Ascending aorta (tissue), 2 donors: ENCODE results near the gene DLL4. TPM values are rescaled to one million over a fixed set of nuclear protein-coding genes. Genes with fewer than 3 reads are reported as not detected.

Experiments used
- DNase-seq, 2 donors: peaks; one replicate each; pipeline ENCODE4 v3.0.0-alpha.2; 2019; ENCODE audit warnings: low spot score in 2 of 2
- H3K27ac ChIP-seq, 2 donors: fragments of 200-600 bp; sonication (generic); one replicate each; pipeline ENCODE4 v1.5.1; 2016 to 2017; ENCODE audit warnings: mild to moderate bottlenecking in 1 of 2
- H3K27me3 ChIP-seq: fragments of 200-600 bp; sonication (generic); one replicate; pipeline ENCODE4 v1.5.1; 2017
- H3K36me3 ChIP-seq, 2 donors: fragments of 200-600 bp; sonication (generic); one replicate each; pipeline ENCODE4 v1.5.1; 2016
- H3K4me1 ChIP-seq, 2 donors: fragments of 200-600 bp; sonication (generic); one replicate each; pipeline ENCODE4 v1.5.1; 2016 to 2017; ENCODE audit warnings: mild to moderate bottlenecking in 1 of 2
- H3K4me3 ChIP-seq, 2 donors: fragments of 200-600 bp; sonication (generic); one replicate each; pipeline ENCODE4 v1.5.1; 2016 to 2017; ENCODE audit warnings: mild to moderate bottlenecking in 1 of 2
- H3K9me3 ChIP-seq, 2 donors: fragments of 200-600 bp; sonication (generic); one replicate each; pipeline ENCODE4 v1.5.1; 2016
- intact Hi-C: fragments of 100-400 bp; cut with DNase I; formaldehyde crosslinking; loops from one replicate; pipeline ENCODE4 v1.15.1; 2023
- total RNA-seq: library from RNA; depleted of rRNA; stranded (reverse); fragments of >200 nt; gene quantifications from one replicate; pipeline ENCODE4 v1.1.0, GENCODE V29; 2016
- TF ChIP-seq, protein P1 (sequence below), 3 experiments: fragments of 200-600 bp in 2 of 3; fragments of 450-650 bp in 1 of 3; sonication (generic) in 2 of 3; IDR thresholded peaks; one replicate each; pipeline ENCODE4 v1.5.1; 2016 to 2019; ENCODE audit warnings: antibody characterized with exemption in 3 of 3, mild to moderate bottlenecking in 1 of 3, moderate library complexity in 1 of 3

DLL4 gene
- total RNA-seq, 1 donor from 2014 or later: 30.2 TPM

DNA sequence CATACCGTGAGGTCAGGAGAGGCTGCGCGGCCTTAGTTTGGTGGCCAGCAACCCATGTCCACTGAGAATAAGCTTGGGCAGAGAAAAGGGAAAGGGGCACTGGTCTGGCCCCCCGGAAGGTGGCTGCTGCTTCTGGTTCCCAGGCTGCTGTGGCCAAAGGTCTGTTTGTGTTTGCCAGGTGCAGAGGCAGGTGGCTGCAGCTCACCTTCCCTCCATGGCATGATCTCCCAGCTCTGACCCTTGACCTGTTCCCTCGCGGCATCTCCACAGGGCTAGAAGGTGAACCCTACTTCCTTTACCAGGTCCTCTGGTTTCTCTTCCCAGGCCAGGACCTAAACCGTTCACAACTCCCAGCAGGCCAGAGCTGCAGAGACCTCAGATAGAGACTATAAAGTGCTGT lies 21.0 kb upstream of the DLL4 start:
- intact Hi-C loops: loop anchor here (5.0 kb wide), 1 partner anchor 424 kb away; the partner anchor contains the start of genes NUSAP1 and OIP5

DNA sequence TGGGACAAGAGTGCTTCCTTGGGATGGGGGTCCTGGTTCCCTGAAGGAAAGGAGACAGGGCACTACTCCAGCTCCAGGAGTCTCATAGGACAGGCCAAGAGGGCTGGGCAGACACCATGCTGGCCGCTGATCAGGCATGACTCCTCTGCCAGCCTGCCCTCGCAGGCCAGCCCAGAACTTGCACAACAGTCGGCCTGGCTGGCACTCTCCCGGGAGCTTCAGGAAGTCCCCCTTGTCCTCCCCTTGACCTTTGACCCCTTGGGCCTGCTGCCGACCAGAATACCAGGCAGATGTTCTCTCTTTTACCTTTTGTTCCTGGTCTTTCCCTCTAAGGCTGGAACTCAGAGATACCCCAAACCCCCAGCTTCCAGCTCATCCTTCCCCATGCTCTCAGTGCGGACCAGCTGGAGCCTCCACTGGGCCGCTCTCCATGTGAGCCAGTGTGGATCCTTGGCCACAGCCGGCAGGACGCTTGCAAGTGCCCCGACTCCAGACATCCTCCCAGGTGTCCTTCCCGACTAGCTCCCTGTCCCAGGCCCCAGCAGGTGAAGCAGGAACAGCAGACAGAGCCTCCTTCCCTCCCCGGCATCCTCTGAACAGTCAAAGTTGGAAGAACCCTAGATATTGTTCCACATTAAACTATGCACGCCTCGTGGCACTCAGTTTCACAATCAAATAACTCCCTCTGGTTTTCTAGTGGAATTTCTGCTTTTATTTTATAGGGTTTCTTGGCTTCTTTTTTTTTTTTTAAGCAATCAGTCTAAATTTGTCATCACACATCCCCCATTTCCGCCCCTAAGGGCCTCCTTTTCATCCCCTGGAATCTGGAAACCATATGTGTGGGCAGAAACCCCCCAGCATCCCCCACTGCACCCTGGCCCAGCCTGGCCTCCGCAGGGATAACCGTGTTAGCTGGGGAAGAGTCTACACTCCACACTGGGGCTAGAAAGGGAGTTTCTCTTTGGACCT lies 19.2 kb upstream of the DLL4 start:
- Histone ChIP-seq H3K27me3 (no peaks in the 10 kb centered on the region), H3K4me3 (no peak overlapping the region), H3K4me1 (peaks cover 19% of the 10 kb centered on the region in 2 donors), H3K36me3 (no peaks in the 10 kb centered on the region), H3K27ac (no peak overlapping the region), H3K9me3 (no peaks in the 10 kb centered on the region)
- TF ChIP-seq, protein P1, sequence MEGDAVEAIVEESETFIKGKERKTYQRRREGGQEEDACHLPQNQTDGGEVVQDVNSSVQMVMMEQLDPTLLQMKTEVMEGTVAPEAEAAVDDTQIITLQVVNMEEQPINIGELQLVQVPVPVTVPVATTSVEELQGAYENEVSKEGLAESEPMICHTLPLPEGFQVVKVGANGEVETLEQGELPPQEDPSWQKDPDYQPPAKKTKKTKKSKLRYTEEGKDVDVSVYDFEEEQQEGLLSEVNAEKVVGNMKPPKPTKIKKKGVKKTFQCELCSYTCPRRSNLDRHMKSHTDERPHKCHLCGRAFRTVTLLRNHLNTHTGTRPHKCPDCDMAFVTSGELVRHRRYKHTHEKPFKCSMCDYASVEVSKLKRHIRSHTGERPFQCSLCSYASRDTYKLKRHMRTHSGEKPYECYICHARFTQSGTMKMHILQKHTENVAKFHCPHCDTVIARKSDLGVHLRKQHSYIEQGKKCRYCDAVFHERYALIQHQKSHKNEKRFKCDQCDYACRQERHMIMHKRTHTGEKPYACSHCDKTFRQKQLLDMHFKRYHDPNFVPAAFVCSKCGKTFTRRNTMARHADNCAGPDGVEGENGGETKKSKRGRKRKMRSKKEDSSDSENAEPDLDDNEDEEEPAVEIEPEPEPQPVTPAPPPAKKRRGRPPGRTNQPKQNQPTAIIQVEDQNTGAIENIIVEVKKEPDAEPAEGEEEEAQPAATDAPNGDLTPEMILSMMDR (IDR thresholded peaks at IDR 0.05): no peak
- DNase-seq: no peak
- intact Hi-C loops: loop anchor here (5.0 kb wide), 1 partner anchor 422 kb away; the partner anchor contains the start of genes NUSAP1 and OIP5

More for the DNA sequence above, 21.0 kb upstream of the DLL4 start:
- Histone ChIP-seq H3K9me3 (no peaks in the 10 kb centered on the region), H3K36me3 (peaks cover 6 to 8% of the 10 kb centered on the region in 2 donors), H3K4me3 (no peak overlapping the region), H3K4me1 (peaks cover 19 to 24% of the 10 kb centered on the region in 2 donors), H3K27me3 (no peaks in the 10 kb centered on the region), H3K27ac (peak overlapping the region; percentile 6 to 96)
- TF ChIP-seq, protein P1 (IDR thresholded peaks at IDR 0.05): no peak
- DNase-seq: no peak

DNA sequence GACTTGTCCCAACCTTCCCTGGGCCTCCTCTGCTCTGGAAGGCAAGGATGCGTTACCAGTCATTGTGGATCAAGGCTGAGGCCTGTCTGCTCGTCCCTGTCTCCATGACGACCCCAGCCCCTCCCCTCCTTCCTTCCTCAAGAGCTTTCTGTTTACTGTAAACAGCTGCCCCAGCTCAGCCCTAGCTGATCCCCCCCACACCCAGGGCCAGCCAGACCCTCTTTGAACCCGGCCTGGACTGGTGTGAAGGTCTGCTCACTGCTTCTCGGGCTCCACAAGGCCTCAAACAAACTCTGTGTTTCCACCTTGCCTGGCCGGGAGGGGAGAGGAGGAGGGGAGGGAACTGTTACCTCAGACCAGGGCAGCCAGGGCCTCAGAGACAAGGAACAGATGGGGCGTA lies 18.0 kb upstream of the DLL4 start:
- Histone ChIP-seq H3K27me3 (no peaks in the 10 kb centered on the region), H3K4me3 (no peak overlapping the region), H3K27ac (no peak overlapping the region), H3K36me3 (no peaks in the 10 kb centered on the region), H3K9me3 (no peaks in the 10 kb centered on the region), H3K4me1 (peaks cover 12 to 13% of the 10 kb centered on the region in 2 donors)
- intact Hi-C loops: no loop called here
- TF ChIP-seq, protein P1 (IDR thresholded peaks at IDR 0.05): no peak
- DNase-seq: no peak

DNA sequence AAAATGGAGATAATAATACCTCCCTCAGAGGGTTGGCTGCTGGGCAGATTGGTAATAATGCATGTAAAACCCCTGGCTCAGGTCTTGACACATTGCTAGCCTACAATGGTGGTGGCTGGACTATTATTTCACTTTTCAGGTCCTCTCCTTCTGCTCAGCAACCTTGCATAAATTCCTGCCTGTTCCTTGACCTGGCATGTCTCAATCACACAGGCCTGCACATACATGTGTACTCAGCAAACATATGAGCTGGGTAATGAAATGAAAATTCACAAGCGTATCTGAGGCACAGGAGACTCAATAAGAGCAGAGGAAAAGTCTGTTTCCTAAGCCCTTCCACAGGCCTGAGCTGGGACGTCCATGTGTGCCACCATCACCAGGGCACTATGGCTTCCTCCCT lies 17.4 kb upstream of the DLL4 start:
- Histone ChIP-seq H3K4me3 (no peak overlapping the region), H3K27me3 (no peaks in the 10 kb centered on the region), H3K36me3 (no peaks in the 10 kb centered on the region), H3K4me1 (peaks cover 7% of the 10 kb centered on the region in 2 donors), H3K27ac (no peak overlapping the region), H3K9me3 (no peaks in the 10 kb centered on the region)
- TF ChIP-seq, protein P1 (IDR thresholded peaks at IDR 0.05): no peak
- intact Hi-C loops: no loop called here
- no peak for DNase-seq

DNA sequence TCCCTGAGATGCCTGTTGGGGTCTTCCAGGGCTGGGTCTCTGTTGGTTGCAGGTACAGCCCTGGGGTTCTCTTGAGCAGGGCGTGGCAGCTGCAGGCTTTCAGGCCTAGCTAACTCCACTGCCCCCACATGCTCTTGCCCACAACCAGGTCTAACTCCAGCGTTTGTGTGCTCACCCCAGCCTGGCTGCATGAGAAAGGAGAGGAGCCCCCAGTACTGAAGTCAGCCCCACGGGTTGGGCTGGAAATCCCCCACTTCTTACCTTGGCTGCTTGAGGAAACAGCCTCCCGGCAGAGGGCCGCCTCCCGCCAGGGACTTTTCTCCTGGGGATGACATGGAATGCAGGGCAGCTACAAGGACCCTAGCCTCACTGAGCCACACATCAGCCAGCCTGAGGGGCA lies 16.7 kb upstream of the DLL4 start:
- Histone ChIP-seq H3K27me3 (no peaks in the 10 kb centered on the region), H3K36me3 (no peaks in the 10 kb centered on the region), H3K27ac (no peak overlapping the region), H3K9me3 (no peaks in the 10 kb centered on the region), H3K4me3 (no peak overlapping the region), H3K4me1 (no peaks in the 10 kb centered on the region)
- TF ChIP-seq, protein P1 (IDR thresholded peaks at IDR 0.05): no peak
- intact Hi-C loops: no loop called here
- no peak for DNase-seq
